Fibroblast of lung (primary cell): ENCODE data around the gene MT3.

Source experiments
- EZH2 ChIP-seq: IDR thresholded peaks from 2 replicates; pipeline ENCODE4 v1.5.1; 2012; ENCODE audit warnings: low read length, control low read depth, mild to moderate bottlenecking; ENCODE audit errors: missing control alignments
- TF ChIP-seq, protein P1 (sequence below), 2 donors: IDR thresholded peaks in 1 of 2; conservative IDR thresholded peaks in 1 of 2; 1 replicate in 1 of 2; 2 replicates in 1 of 2; pipeline ENCODE4 v1.5.1; 2011 to 2012; ENCODE audit warnings: low read length in 2 of 2, control low read depth in 1 of 2, inconsistent platforms in 1 of 2, low read depth in 1 of 2, mild to moderate bottlenecking in 1 of 2

DNA sequence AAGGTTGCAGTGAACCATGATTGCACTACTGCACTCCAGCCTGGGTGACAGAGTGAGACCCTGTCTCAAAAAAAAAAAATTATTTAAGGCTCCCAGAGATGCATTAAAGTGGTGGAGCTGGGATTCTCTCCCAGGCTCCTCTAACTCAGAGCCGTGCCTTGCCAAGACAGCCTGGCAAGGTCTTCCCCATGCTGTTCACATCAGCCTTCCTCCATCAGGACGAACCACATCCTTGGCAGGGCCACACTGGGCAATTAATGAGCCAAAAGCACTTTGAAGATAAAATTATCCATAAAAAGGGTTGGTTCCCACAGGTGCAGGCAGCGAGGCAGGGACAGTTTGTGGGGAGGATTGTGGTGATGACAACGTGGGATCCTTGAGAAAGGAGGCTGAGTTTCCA, 49.7 kb upstream of the MT3 start:
- TF ChIP-seq, protein P1, sequence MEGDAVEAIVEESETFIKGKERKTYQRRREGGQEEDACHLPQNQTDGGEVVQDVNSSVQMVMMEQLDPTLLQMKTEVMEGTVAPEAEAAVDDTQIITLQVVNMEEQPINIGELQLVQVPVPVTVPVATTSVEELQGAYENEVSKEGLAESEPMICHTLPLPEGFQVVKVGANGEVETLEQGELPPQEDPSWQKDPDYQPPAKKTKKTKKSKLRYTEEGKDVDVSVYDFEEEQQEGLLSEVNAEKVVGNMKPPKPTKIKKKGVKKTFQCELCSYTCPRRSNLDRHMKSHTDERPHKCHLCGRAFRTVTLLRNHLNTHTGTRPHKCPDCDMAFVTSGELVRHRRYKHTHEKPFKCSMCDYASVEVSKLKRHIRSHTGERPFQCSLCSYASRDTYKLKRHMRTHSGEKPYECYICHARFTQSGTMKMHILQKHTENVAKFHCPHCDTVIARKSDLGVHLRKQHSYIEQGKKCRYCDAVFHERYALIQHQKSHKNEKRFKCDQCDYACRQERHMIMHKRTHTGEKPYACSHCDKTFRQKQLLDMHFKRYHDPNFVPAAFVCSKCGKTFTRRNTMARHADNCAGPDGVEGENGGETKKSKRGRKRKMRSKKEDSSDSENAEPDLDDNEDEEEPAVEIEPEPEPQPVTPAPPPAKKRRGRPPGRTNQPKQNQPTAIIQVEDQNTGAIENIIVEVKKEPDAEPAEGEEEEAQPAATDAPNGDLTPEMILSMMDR (conservative IDR thresholded peaks at IDR 0.05 in 1 of 2, IDR thresholded peaks at IDR 0.05 in 1 of 2; ENCODE audit: low read depth in 1 of 2, low read length in 2 of 2), result no peak
- no peak for TF ChIP-seq EZH2
